ENCODE results near the gene WDR73. TPM values are rescaled to one million over a fixed set of nuclear protein-coding genes. Genes with fewer than 3 reads are reported as not detected.

The WDR73 gene
- polyA plus RNA-seq, 1 of the 3 experiments (the other 2 are of a cell fraction): 32.9 TPM

DNA sequence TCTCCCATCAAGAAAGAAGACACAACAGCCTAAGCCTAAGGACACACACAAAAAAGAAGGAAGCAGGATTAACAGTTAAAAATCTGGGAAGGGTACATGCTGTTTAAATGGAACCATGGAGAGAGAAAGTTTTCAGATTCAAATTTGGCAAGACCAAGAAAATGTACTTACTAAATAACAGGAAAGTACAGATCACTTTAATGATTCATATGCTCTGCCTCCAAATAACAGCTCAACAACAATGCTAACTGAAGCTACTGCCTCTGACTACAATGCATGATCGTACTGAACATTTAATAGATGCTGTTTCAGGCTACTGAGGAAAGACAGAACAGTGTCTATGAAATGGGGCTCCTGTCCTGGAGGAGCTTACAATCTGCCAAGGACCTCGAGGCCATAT lies 12.3 kb upstream of the WDR73 start:
- 75% methylated on average over 2 of the region's 2 CpGs for WGBS (ENCODE audit: low lambda C conversion rate)
- ChIA-PET POLR2A (no interaction called here), CTCF (interaction anchor here (0.8 to 1.1 kb wide), 2 partner anchors 8 to 12 kb away, joined by 3 read pairs; no protein-coding TSS in a partner anchor)
- no peak for TF ChIP-seq FOXJ3 (CRISPR knock-in tag; IDR thresholded peaks at IDR 0.05)
- TF ChIP-seq POLR2AphosphoS5 (IDR thresholded peaks at IDR 0.05; ENCODE audit: low read depth, low read length): no peak
- TF ChIP-seq, protein P1, sequence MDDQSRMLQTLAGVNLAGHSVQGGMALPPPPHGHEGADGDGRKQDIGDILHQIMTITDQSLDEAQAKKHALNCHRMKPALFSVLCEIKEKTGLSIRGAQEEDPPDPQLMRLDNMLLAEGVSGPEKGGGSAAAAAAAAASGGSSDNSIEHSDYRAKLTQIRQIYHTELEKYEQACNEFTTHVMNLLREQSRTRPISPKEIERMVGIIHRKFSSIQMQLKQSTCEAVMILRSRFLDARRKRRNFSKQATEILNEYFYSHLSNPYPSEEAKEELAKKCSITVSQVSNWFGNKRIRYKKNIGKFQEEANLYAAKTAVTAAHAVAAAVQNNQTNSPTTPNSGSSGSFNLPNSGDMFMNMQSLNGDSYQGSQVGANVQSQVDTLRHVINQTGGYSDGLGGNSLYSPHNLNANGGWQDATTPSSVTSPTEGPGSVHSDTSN (IDR thresholded peaks at IDR 0.05): no peak
- TF ChIP-seq RFX5 (IDR thresholded peaks at IDR 0.05; ENCODE audit: low read length): no peak
- TF ChIP-seq, protein P2, sequence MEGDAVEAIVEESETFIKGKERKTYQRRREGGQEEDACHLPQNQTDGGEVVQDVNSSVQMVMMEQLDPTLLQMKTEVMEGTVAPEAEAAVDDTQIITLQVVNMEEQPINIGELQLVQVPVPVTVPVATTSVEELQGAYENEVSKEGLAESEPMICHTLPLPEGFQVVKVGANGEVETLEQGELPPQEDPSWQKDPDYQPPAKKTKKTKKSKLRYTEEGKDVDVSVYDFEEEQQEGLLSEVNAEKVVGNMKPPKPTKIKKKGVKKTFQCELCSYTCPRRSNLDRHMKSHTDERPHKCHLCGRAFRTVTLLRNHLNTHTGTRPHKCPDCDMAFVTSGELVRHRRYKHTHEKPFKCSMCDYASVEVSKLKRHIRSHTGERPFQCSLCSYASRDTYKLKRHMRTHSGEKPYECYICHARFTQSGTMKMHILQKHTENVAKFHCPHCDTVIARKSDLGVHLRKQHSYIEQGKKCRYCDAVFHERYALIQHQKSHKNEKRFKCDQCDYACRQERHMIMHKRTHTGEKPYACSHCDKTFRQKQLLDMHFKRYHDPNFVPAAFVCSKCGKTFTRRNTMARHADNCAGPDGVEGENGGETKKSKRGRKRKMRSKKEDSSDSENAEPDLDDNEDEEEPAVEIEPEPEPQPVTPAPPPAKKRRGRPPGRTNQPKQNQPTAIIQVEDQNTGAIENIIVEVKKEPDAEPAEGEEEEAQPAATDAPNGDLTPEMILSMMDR (IDR thresholded peaks at IDR 0.05): no peak
- no peak for TF ChIP-seq ELF1 (IDR thresholded peaks at IDR 0.05)
- TF ChIP-seq NRF1 (IDR thresholded peaks at IDR 0.05; ENCODE audit: low read depth, low read length): no peak
- TF ChIP-seq, protein P3, sequence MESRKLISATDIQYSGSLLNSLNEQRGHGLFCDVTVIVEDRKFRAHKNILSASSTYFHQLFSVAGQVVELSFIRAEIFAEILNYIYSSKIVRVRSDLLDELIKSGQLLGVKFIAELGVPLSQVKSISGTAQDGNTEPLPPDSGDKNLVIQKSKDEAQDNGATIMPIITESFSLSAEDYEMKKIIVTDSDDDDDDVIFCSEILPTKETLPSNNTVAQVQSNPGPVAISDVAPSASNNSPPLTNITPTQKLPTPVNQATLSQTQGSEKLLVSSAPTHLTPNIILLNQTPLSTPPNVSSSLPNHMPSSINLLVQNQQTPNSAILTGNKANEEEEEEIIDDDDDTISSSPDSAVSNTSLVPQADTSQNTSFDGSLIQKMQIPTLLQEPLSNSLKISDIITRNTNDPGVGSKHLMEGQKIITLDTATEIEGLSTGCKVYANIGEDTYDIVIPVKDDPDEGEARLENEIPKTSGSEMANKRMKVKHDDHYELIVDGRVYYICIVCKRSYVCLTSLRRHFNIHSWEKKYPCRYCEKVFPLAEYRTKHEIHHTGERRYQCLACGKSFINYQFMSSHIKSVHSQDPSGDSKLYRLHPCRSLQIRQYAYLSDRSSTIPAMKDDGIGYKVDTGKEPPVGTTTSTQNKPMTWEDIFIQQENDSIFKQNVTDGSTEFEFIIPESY (IDR thresholded peaks at IDR 0.05; ENCODE audit: borderline replicate concordance, low read depth): no peak
- no peak for TF ChIP-seq MEF2A (IDR thresholded peaks at IDR 0.05; ENCODE audit: borderline replicate concordance, low read depth)
- no peak for TF ChIP-seq TAF1 (IDR thresholded peaks at IDR 0.05; ENCODE audit: borderline replicate concordance, low read depth, low read length)
- no peak for TF ChIP-seq CHD2 (IDR thresholded peaks at IDR 0.05; ENCODE audit: low read length, partially characterized antibody)
- TF ChIP-seq, protein P4, sequence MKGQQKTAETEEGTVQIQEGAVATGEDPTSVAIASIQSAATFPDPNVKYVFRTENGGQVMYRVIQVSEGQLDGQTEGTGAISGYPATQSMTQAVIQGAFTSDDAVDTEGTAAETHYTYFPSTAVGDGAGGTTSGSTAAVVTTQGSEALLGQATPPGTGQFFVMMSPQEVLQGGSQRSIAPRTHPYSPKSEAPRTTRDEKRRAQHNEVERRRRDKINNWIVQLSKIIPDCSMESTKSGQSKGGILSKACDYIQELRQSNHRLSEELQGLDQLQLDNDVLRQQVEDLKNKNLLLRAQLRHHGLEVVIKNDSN (IDR thresholded peaks at IDR 0.05; ENCODE audit: borderline replicate concordance, low read depth): no peak
- no peak for TF ChIP-seq EZH2phosphoT487 (IDR thresholded peaks at IDR 0.05; ENCODE audit: borderline replicate concordance, low read depth)
- TF ChIP-seq YY1 (IDR thresholded peaks at IDR 0.05; ENCODE audit: low read depth): no peak
- no peak for TF ChIP-seq SMC3 (IDR thresholded peaks at IDR 0.05; ENCODE audit: low read depth, low read length)
- H3K9ac ChIP-seq: no peak overlapping the region
- no peaks in the 10 kb centered on the region for H3K9me3 ChIP-seq
- H3K27ac ChIP-seq (ENCODE audit: low read depth in 2 of 2, low read length in 1 of 2): no peak overlapping the region
- peaks cover 49 to 71% of the 10 kb centered on the region in 2 experiments for H3K36me3 ChIP-seq (replicated peaks in 1 of 2; ENCODE audit: control insufficient read depth in 1 of 2, insufficient read depth in 2 of 2, low read length in 1 of 2)
- no peak for DNase-seq
- H4K20me1 ChIP-seq (ENCODE audit: insufficient read depth): no peaks in the 10 kb centered on the region
- peaks cover 9% of the 10 kb centered on the region for H3K79me2 ChIP-seq (ENCODE audit: insufficient read depth)
- peaks cover 0 to 9% of the 10 kb centered on the region in 2 experiments; a peak in 1 of 4 replicates for H3K4me1 ChIP-seq (ENCODE audit: control insufficient read depth in 1 of 2, insufficient read depth in 2 of 2, low read depth in 1 of 2, low read length in 1 of 2)
- no peak overlapping the region for H2AFZ ChIP-seq (ENCODE audit: low read depth)
- H3F3A ChIP-seq (replicated peaks; ENCODE audit: insufficient read depth): peaks cover 36% of the 10 kb centered on the region
- no peak overlapping the region for H3K4me3 ChIP-seq (ENCODE audit: low read depth in 2 of 2, low read length in 1 of 2)
- no peaks in the 10 kb centered on the region for H3K27me3 ChIP-seq (ENCODE audit: insufficient read depth)
- H3K4me2 ChIP-seq: no peak overlapping the region
- no peaks in the 10 kb centered on the region for H3K9me2 ChIP-seq

All from SK-N-SH (cell line).